M059J (cell line): Measurements from ENCODE around the gene TM9SF3. TPM values are rescaled to one million over a fixed set of nuclear protein-coding genes. Genes with fewer than 3 reads are reported as not detected.
A peak's percentile ranks its signal among the peaks of the same experiment; 100 is the strongest.

ENCODE experiments used
- DNase-seq: peaks from one replicate; pipeline ENCODE4 v3.0.0-alpha.2; 2012; ENCODE audit warnings: low read depth
- total RNA-seq: library from RNA; depleted of rRNA; stranded (reverse); fragments of >200 nt; shearing (Covaris generic); gene quantifications from 2 replicates; pipeline ENCODE4 v1.2.3, GENCODE V29; 2014; rRNA removed

Gene TM9SF3
- 77.3 and 81.2 TPM in 2 replicates for total RNA-seq

DNA sequence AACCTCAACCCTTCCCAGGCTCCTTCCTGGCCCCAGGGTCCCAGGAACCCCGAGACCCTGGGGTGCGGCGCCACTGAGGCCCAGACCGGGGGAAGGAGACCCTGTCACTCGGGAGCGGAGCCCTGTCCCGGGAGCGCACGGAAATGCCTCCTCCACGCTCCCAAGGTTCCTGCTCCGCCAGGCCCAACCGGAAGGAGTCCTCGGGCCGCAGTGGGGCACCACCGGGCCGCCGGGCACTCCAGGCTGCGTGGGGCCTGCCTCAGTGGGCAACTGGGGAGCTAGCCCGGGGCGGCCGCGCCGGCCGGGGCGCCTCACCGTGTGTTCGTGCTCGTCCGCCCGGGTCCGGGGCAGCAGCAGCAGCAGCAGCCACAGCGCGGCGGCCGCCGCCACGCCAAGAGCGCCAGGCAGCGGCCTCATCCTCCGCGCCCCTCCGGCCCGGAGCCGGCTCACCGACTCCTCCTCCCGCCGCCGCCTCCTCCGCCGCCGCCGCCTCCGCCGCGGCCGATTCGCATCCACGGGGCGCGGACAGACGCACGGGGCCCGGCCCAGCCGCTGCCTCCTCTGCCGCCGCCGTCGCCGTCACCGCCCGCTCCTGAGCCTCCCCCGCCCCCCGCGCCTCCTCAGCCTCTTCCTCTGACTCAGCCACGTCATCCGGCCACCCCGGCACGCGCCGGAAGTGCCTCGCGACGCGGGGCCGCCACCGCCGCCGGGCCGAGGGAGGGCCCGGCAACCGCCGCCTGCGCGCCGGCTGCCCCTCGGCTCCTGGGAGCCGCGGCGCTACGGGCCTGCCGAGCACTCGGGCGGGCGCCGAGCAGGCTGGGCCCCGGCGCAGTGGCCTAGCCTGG, at the start of gene TM9SF3:
TM9SF3 (minus strand) TSS at position 594 of the 845 bp plus-strand sequence; CDS start at position 417, 177 bp downstream.
- peak; percentile 88 for DNase-seq

GRCh38 chr10:96636551-96636950, 49.7 kb upstream of the TM9SF3 start:
- no peak for DNase-seq

GRCh38 chr10:96632974-96633710, 46.3 kb upstream of the TM9SF3 start:
- peak; percentile 33 for DNase-seq

DNA sequence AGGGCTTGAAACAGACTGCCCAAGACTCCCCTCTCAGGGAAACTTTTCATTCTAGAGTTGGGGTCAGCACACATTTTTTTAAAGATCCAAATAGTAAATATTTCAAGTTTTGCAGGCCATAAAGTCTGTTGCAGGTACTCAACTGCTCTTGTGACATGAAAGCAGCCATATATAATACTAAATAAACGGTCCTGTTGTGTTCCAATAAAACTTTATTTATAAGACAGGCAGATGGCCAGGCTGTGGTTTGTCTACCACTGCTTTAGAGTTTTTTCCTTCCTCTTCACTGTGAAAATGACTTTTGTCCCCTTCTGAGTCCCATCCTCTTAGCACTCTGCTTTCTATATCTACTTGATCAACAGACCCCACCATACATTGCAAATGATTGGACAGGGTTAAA, 40.5 kb upstream of the TM9SF3 start:
- no peak for DNase-seq

DNA sequence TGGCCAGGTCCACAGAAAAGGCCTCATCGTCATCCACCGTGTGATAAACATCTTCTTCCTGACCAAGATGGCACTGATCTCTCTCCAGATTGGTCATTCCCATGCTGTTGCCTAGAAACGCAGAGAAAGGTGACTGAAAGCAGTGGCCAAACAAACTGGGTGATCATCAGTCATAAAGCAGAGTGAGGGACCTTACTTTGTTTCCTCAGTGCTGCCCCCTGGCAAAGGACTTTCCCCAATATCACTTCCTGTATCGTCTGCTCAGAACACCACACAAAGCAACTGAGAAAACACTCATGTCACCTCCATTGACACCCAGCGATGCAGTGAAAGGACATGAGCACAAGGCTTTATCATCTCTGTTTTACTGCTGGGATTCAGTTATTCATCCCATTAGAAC, 40.0 kb upstream of the TM9SF3 start:
- DNase-seq: no peak

GRCh38 chr10:96625173-96625572, 38.4 kb upstream of the TM9SF3 start:
- no peak for DNase-seq

DNA sequence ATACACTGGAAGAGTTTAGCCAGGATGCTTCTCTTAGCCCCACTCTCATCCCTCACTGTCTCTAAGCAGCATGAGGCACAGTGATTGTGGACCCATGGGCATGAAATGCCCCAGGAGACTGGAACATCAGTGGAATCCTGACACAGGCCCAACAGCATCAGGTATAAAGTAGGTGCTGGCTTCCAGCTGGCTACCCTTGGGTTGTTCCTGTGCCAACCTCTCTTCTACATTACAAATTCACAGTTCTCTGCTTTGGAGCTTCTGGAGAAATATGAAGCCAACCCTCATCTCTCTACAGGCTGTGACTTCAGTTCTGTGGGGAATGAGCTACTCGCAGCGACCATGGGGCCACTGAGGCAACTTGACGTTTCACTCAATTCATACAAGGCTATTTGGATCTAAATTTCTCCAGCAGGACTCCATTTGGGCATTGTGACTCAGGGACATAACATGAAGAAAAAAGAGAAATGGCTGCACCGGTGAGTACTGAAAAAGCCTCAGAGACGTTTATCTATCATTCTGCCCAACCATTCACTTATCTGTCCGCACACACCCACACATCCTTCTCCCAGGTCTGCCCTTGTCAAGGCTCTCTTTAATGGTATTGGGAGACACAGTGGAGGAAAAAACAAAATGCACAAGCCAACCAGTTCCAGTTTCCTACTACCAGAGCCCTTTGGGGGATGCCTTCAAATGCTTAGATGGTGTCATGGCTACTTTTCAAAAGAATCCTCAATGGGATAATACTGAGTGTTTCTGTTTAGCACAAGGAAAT, 35.4 kb upstream of the TM9SF3 start:
- no peak for DNase-seq

- DNase-seq: no peak
These were observed 33.3 kb upstream of the TM9SF3 start for GRCh38 chr10:96619796-96620773.

- no peak for DNase-seq
These were observed 32.3 kb upstream of the TM9SF3 start for GRCh38 chr10:96619120-96619519.

DNA sequence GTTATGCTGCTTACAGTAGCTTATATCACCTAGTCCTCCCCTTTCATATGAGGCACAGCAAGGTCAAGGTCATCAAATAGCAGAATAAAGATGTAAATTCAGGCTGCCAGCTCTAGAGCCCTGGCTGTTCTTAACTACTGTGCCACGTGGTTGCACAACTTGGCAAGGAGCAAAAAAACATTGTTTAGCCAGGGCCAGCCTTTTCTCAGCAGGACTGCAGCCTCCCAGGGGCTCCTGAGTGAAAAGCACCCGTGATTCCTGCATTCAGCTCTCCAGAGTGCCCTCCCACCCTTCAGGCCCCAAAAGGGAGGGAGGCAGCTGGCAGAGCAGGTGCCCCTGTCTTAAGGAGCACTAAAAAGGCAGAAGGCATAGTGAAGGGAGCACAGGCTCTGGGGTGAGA, 31.8 kb upstream of the TM9SF3 start:
- no peak for DNase-seq

- no peak for DNase-seq
These were observed 30.1 kb upstream of the TM9SF3 start for GRCh38 chr10:96616961-96617360.

GRCh38 chr10:96614515-96614914, 27.7 kb upstream of the TM9SF3 start:
- peak; percentile 99 for DNase-seq

GRCh38 chr10:96613576-96613975, 26.8 kb upstream of the TM9SF3 start:
- peak; percentile 22 for DNase-seq

GRCh38 chr10:96612055-96612830, 25.4 kb upstream of the TM9SF3 start:
- no peak for DNase-seq

DNA sequence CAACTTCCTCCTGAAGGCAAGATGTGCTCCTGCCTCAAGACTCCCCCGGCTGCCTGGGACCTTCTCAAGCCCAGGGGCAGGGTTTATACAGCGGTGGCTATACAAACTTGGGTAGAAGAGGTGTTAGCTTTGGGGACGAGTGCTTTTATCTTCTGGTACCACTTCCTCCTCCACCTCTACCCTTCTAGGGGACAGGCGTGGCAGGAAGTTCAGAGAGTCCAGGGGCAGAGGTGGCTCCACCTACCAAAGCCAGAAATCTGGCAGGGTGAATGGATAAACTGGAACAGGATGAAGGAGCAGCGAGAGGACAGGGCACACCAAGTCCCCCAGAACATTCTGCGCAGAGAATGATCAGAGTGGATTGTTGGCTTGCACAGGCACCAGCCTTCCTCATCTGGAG, 24.0 kb upstream of the TM9SF3 start:
- no peak for DNase-seq

- no peak for DNase-seq
These were observed 22.7 kb upstream of the TM9SF3 start for GRCh38 chr10:96609510-96609909.

DNA sequence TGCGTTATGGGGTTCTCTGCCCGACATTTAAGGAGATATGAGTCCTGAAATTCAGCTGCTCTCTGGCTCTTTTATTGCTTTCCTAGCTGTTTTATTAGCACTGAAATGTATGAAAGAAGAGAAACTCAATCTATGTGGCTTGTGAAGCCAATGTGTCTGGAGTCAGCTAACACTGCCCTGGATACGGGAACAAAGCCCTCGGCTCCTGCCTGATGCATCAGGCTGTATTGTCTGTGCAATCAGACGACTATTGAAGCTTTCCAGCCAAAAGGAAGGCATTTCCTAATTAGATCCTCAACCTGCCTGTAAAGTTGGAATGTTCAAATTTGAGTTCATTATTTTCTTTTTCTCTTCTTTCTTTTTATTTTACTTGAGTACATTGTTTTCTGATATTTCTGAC, 22.0 kb upstream of the TM9SF3 start:
- no peak for DNase-seq

DNA sequence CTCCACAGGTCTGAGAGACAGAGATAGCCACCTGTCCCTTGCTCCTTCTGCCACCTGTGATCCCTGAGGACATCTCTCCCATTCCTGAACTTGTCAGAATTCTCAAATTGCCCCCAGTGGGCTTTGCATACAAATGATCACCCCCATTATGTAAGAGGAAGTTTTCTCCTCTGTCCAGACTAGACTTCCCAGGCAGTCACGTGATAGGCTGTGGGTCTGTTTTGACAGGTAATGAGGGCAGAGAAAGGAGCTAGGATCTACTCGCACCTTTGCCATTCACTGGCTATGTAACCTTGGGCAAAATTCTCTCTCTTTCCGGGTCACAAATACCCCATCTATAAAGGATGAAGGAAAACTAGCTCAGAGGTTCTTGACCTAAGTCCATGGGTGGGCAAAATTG, 21.4 kb upstream of the TM9SF3 start:
- DNase-seq: no peak

- DNase-seq: peak; percentile 19
These were observed 20.1 kb upstream of the TM9SF3 start for GRCh38 chr10:96606946-96607345.

DNA sequence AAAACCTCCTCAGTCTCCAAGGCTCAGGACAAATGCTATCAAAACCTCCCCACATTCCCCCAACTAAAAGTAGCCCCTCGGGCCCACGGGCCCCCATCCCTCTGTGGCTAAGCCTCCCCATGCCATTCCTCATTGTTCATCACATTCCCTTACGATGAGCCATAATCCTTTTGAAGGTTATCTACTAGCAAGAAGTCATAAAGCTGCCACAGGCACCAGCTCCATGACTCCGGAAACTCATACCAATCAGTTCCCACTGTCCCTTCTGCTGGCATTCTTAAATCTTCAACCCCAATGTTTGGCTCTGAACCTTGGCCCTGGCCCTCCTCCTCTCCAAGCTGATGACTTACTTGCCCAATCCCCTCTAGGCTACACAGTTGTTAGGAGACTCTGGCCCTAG, 19.4 kb upstream of the TM9SF3 start:
- DNase-seq: peak; percentile 88
